ENCODE measurements around the gene KATNAL1.
A peak's percentile ranks its signal among the peaks of the same experiment; 100 is the strongest.

Gene KATNAL1

DNA sequence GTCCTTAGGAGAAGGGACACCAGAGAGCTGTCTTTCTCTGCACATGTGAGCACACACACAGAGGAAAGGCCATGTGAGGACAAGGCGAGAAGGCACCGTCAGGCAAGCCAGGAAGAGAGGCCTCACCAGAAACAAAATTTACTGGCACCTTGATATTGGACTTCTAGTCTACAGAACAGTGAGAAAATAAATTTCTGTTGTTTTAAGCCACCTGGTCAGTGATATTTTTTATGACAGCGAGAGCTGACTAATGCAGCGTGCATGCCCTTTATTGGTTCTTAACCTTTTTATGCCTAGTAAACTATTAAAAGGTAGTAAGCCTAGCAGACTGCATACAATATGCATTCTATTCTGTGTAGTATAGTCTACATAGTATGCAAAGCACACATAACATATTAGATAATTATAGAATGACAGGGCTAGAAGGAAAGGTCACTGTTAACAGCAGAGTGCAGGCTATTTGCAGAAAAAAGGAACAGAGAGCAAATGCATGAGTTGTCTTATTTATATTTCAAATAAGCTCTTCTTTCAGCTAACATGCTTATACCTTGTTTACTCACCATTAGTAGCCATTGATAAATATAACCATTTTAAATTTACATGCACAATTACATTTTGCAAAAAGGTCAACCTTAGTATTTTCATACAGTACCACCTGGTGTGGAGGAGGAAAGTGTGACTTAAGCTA is 25.2 kb upstream of the KATNAL1 start:
- no peak for DNase-seq

DNA sequence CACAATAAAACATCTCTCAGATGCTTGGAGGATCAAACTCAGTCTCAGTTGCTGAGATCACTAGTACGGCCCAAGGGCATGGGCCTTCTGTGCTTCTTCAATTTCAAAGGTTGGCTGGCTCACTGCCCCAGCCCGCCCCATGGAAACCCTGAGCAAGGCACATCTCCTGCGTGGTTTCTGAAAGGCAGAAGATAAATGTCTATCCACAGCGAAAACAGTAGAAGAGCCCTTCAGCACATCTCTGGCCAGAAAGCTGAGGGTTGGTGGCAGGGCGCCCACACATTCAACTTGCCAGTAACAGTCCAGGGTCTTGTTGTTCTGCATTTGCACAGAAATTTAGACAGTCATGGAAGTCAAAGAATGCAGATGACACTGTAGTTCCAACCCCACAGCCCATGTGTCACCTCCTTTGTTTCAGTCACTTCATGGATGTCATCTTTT is 24.0 kb upstream of the KATNAL1 start:
- no peak for DNase-seq

DNA sequence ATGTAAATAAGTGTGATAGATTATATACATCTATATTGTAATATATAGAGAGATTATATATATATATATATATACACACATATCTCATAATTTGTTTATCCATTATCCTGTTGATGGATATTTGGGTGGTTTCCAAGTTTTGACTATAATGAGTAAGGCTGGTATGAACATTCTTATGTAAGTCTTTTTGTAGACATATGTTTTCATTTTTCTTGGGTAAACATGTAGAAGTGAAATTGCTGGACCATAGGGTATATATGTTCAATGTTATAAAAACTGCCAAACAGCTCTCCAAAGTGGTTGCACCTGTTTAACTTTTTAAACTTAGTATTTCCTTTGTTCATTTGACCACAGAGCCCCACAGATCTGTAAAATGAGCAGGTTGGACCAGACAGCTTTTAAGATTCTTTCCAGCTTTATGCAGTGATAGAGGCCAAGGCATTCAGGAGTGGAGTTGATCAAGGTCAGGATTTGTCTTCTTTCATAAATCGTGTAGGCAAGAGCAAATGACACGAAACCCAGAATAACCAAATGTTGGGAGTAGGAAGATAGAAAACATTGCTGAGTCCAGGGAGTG is 21.7 kb upstream of the KATNAL1 start:
- DNase-seq: no peak

DNA sequence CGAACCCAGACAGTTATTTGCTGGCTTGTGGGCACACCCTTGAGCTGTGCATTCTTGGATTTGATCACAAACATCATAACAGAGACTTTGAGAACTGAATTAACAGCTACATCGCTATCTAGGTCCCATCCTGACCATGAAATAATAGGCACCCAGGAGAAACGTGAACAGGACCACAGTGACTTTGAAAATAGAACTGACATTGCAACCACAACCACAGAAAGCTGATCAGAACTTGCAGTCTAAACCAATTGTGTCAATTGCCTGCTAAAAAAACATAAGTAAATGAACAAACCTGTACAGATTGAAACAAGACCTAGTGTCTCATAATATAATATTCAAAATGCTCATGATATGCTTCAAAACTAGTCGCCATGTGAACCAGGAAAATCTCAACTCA is 18.3 kb upstream of the KATNAL1 start:
- no peak for DNase-seq

DNA sequence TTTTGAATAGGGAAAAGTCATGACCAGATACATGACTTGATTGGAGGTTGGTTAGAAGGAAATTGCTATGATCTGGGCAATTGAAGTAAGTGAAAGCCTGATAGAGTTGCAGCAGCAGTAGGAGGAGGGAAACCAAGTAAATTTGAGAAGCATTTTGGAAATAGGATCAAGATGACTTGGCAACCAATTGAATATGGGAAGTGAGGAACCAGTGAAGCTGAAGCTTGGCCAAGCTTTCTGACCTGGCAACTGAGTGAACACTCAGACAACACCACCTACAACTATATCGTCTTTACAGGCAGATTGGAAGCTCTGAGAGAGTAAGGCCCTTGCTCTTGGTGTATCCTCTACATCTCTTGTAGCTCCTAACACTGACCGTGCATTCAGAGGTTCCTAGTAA is 16.2 kb upstream of the KATNAL1 start:
- DNase-seq: no peak

- DNase-seq: no peak
Observed at GRCh38 chr13:30322428-30322827, 15.1 kb upstream of the KATNAL1 start.

GRCh38 chr13:30321256-30321655 is 13.9 kb upstream of the KATNAL1 start:
- no peak for DNase-seq

GRCh38 chr13:30319655-30320054 is 12.3 kb upstream of the KATNAL1 start:
- no peak for DNase-seq

- no peak for DNase-seq
Observed at GRCh38 chr13:30319130-30319529, 11.8 kb upstream of the KATNAL1 start.

DNA sequence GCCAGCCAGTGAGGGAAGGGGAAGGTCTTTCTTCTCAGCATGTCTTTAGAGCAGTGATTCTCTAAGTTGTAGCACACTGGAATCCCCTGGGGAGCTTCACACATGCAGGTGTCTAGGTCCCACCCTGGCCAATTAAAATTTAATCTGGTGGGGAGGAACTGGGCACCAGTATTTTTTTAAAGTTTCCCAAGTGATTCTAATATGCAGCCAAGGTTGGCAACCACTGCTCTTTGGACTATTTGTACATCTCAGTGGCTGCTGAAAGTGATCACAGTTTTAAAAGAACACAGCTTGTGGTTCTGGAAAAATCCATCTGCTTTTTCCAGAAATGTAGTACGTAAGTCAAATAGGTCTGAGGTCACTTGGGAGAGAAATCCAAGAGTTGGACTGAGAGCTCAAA is 10.7 kb upstream of the KATNAL1 start:
- no peak for DNase-seq

- DNase-seq: no peak
Observed at GRCh38 chr13:30314562-30314961, 7.2 kb upstream of the KATNAL1 start.

DNA sequence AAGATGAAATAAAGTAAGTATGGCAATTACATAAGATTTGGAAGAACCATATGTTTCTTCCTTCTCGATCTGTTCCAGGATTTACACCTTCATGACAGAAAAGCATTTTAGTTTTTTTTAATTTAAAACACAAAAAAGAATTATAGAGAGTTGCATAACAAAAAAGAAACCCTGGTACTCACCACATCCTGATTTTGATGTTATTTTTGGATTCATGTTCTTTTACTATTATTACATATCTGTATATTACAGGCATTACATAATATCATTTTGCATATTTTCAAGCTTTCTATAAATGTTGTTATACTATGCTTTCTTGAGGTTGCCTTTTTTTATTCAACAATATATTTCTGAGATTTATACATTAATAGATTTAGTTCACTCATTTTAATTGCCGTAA is 6.7 kb upstream of the KATNAL1 start:
- no peak for DNase-seq

- DNase-seq: no peak
Observed at GRCh38 chr13:30313311-30313710, 6.0 kb upstream of the KATNAL1 start.

DNA sequence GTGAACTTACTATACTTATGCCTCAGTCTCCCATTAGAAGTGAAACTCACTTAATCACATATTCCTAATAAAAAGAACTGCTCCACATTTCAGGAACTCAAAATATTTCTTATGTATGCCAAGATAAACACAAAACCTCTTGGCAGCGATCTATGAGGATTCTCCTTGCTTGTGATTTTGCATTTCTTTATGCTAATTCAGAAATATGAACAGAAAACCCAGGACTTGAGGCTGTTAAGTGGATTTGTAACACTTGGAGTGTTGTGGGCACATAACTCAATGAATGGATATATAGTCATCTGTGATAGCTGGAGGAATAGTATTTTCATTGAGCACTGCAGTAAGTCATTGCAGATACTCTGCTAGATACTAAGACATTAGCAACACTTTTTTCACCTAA is 5.6 kb upstream of the KATNAL1 start:
- no peak for DNase-seq

DNA sequence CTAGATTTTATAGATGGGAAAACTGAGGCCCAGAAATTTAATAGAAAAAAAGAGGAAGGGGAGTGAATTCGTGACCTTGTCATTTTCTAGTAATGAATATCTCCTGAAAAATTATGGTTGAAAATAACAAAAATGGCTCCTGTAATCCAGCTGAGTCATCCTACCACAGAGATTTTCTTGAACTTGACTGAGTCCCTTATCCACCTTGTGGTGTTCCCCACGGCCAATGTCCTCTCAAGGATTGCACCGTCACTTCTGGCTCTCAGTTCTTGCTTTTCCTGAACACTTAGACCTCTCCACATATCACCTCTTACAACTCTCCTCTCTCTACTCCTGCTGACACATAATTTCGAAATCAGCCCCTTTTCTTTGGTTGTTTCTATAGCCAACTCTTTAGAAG is 1.2 kb upstream of the KATNAL1 start:
- DNase-seq: no peak

GRCh38 chr13:30307971-30308290 is 580 bp upstream of the KATNAL1 start:
- no peak for DNase-seq

DNA sequence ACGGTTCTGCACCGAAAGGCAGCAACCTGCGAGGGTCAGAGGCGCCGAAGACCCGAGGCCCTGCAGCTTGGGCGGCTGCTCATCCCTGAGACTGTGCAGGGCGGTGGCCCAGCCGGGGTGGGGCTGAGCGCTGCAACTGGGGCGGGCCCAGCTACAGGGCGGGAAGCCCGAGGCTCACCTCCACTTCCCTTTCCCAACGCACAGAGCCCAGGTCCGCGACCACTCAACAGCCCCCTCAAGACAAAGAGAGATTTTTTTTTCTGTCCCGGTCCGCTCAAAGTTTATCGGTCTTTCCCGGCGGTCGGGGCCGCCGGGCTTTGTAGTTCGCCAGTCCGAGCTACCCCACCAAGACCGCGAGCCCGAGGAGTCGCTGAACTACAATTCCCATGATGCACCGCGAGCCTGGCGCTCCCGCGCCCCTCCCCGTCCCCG is 573 bp downstream of the KATNAL1 start:
- DNase-seq: peak; percentile 95

GRCh38 chr13:30305456-30305970 is 1.8 kb downstream of the KATNAL1 start:
- no peak for DNase-seq

DNA sequence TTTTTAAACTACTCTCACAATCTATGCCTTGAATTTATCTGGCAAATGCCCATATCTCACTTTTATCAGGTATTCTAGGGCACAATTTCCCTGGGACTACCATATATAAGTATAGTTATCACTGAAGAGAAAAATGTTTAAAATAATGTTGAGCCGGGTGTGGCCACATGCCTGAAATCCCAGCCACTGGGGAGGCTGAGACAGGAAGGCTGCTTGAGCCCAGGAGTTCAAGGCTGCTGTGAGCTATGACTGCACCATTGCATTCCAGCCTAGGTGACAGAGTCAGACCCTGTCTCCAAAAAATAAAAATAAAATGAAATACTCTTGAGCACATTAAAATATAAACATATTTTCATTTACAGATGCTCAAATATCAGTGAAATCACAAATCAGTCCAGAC is 4.1 kb downstream of the KATNAL1 start:
- DNase-seq: no peak

DNA sequence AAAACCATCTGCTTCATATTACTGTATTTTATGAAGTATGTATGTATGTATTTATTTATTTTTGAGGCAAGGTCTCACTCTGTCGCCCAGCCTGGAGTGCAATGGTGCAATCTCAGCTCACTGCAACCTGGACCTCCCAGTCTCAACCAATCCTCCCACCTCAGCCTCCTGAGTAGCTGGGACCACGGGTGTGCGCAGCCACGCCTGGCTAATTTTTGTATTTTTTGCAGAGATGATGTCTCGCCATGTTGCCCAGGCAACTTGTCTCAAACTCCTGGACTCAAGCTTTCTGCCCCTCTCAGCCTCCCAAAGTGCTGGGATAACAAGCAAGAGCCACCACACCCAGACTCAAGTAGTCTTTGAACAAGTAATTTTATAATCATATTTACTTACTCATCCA is 5.5 kb downstream of the KATNAL1 start:
- DNase-seq: peak; percentile 35

DNA sequence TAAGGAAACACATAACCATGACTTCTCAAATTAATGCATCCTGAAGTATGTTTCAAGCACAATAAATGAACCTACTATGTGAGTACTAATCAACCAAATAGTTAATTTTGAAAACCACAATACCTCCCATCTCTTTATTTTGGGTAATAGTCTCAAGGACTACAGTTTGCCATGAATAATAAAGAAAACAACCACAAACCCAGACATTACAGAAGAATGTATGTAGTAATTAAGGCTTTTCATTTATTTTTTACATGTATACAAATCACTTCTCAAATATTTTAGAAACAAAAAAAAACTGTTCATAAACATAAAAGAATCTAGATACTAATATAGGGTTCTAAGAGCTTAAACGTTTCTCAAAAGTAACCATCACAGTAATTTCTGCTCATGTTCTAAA is 6.8 kb downstream of the KATNAL1 start:
- no peak for DNase-seq

DNA sequence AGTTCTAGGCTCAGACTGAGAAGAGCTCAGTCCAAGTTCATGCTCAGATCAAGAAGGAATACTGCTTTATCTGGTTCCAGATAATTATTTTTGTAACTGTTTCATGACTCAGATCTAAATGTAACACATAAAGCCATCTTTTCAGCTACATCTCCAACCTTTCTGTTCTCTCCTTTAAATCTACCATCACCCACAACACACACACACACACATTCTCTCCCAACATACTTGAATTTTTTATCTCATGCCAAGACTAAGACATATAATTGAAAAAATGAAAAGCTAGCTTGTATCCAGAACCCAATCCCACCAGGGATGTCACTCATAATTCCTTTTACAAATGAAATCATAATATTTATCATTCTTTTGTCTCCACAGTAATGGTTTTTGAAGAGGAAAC is 7.6 kb downstream of the KATNAL1 start:
- no peak for DNase-seq

- no peak for DNase-seq
Observed at GRCh38 chr13:30295116-30295515, 12.2 kb downstream of the KATNAL1 start.

DNA sequence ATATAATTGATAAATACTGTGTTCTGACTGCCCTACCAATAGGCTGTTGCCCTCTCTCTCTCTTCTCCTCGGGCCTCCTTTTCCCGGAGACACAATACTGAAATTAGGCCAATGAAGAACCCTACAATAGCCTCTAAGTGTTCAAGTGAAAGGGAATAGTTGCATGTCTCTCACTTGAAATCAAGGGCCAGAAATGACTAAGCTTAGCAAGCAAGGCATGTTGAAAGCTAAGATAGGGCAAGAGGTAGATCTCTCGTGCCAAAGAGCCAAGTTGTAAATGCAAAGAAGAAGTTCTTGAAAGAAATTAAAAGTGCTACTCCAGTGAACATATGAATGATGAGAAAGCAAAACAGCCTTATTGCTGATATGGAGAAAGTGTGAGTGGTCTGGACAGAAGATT is 13.3 kb downstream of the KATNAL1 start:
- no peak for DNase-seq

GRCh38 chr13:30292325-30292724 is 15.0 kb downstream of the KATNAL1 start:
- no peak for DNase-seq
